Mesothelial cell of epicardium (in vitro differentiated cells): Measurements from ENCODE around the gene PTBP3. TPM values are rescaled to one million over a fixed set of nuclear protein-coding genes. Genes with fewer than 3 reads are reported as not detected.

Experiments
- DNase-seq, 2 experiments: peaks; one replicate each; pipeline ENCODE4 v3.0.0; 2021; ENCODE audit warnings: low spot score in 2 of 2; ENCODE audit not compliant: unreplicated experiment in 2 of 2
- H3K27ac Mint-ChIP-seq: 2 replicates; pipeline ENCODE4 v1.8.0; 2021; ENCODE audit warnings: mixed read lengths
- H3K27me3 Mint-ChIP-seq: 2 replicates; pipeline ENCODE4 v1.8.0; 2021; ENCODE audit warnings: low read depth, mixed read lengths
- H3K36me3 Mint-ChIP-seq: 2 replicates; pipeline ENCODE4 v1.8.0; 2021; ENCODE audit warnings: mixed read lengths
- H3K4me1 Mint-ChIP-seq: 2 replicates; pipeline ENCODE4 v1.8.0; 2021; ENCODE audit warnings: mixed read lengths
- H3K4me3 Mint-ChIP-seq: 2 replicates; pipeline ENCODE4 v1.8.0; 2021; ENCODE audit warnings: mild to moderate bottlenecking, moderate library complexity, mixed read lengths
- H3K9me3 Mint-ChIP-seq: 2 replicates; pipeline ENCODE4 v1.8.0; 2021; ENCODE audit warnings: mixed read lengths
- CTCF ChIP-seq: fragments of 200-600 bp; sonication (generic); IDR thresholded peaks from one replicate; pipeline ENCODE4 v1.5.0; 2021; ENCODE audit warnings: antibody characterized with exemption; ENCODE audit not compliant: unreplicated experiment
- total RNA-seq: library from RNA; stranded (reverse); gene quantifications from 3 replicates; pipeline ENCODE4 v1.2.1, GENCODE V29; 2021

The PTBP3 gene
- total RNA-seq, 1 donor from 2014 or later, result 41.6 TPM

- no peak for TF ChIP-seq CTCF
- no peak overlapping the region for H3K27ac Mint-ChIP-seq
- no peaks in the 10 kb centered on the region for H3K4me1 Mint-ChIP-seq
- H3K36me3 Mint-ChIP-seq, result peaks cover 21% of the 10 kb centered on the region
- H3K27me3 Mint-ChIP-seq, result no peaks in the 10 kb centered on the region
- H3K4me3 Mint-ChIP-seq, result no peak overlapping the region
- H3K9me3 Mint-ChIP-seq, result no peaks in the 10 kb centered on the region
- no peak for DNase-seq
These were observed 86.3 kb downstream of the PTBP3 start for GRCh38 chr9:112247090-112247489.

GRCh38 chr9:112245126-112245525 lies 88.3 kb downstream of the PTBP3 start:
- no peak for DNase-seq
- peaks cover 17% of the 10 kb centered on the region for H3K36me3 Mint-ChIP-seq
- no peaks in the 10 kb centered on the region for H3K4me1 Mint-ChIP-seq
- H3K27me3 Mint-ChIP-seq, result no peaks in the 10 kb centered on the region
- TF ChIP-seq CTCF, result no peak
- H3K9me3 Mint-ChIP-seq, result no peaks in the 10 kb centered on the region
- no peak overlapping the region for H3K4me3 Mint-ChIP-seq
- no peak overlapping the region for H3K27ac Mint-ChIP-seq

- Mint-ChIP-seq H3K4me3 (no peak overlapping the region), H3K27ac (no peak overlapping the region), H3K36me3 (peaks cover 25% of the 10 kb centered on the region), H3K9me3 (peaks cover 6% of the 10 kb centered on the region), H3K4me1 (no peaks in the 10 kb centered on the region), H3K27me3 (no peaks in the 10 kb centered on the region)
- no peak for TF ChIP-seq CTCF
- DNase-seq, result no peak
These were observed 91.1 kb downstream of the PTBP3 start for GRCh38 chr9:112242147-112242804.

GRCh38 chr9:112241491-112241890 lies 91.9 kb downstream of the PTBP3 start:
- no peak for DNase-seq
- no peak for TF ChIP-seq CTCF
- peaks cover 6% of the 10 kb centered on the region for H3K9me3 Mint-ChIP-seq
- no peaks in the 10 kb centered on the region for H3K4me1 Mint-ChIP-seq
- no peak overlapping the region for H3K27ac Mint-ChIP-seq
- H3K4me3 Mint-ChIP-seq, result no peak overlapping the region
- H3K36me3 Mint-ChIP-seq, result peaks cover 20% of the 10 kb centered on the region
- no peaks in the 10 kb centered on the region for H3K27me3 Mint-ChIP-seq

GRCh38 chr9:112239708-112240107 lies 93.7 kb downstream of the PTBP3 start:
- Mint-ChIP-seq H3K36me3 (peaks cover 15% of the 10 kb centered on the region), H3K4me3 (no peak overlapping the region), H3K27ac (no peak overlapping the region), H3K27me3 (no peaks in the 10 kb centered on the region), H3K9me3 (peaks cover 6% of the 10 kb centered on the region), H3K4me1 (no peaks in the 10 kb centered on the region)
- no peak for TF ChIP-seq CTCF
- DNase-seq, result no peak

- Mint-ChIP-seq H3K4me3 (no peak overlapping the region), H3K4me1 (peaks cover under 1% of the 10 kb centered on the region), H3K36me3 (peaks cover 15% of the 10 kb centered on the region), H3K27me3 (no peaks in the 10 kb centered on the region), H3K9me3 (peaks cover 6% of the 10 kb centered on the region), H3K27ac (no peak overlapping the region)
- TF ChIP-seq CTCF, result no peak
- no peak for DNase-seq
These were observed 94.1 kb downstream of the PTBP3 start for GRCh38 chr9:112239284-112239683.
